ENCODE measurements around the gene ADAMTSL2. TPM values are rescaled to one million over a fixed set of nuclear protein-coding genes. Genes with fewer than 3 reads are reported as not detected.

Gene ADAMTSL2
- 1 to 10 TPM in 10 of 12 donors, not detected in 2; 2.3 to 4.6 (median 2.6) TPM for polyA plus RNA-seq (ENCODE audit: insufficient read length in 12 of 12)
- long read RNA-seq, donor 1, result 0 reads
- long read RNA-seq, donor 2, result 0 reads
- long read RNA-seq, donor 3, result 0 reads
- long read RNA-seq, donor 4, result 0 reads
- long read RNA-seq, donor 5, result 0 reads
- long read RNA-seq, donor 6, full-length matches to known transcripts, result 1 of 1 reads
- long read RNA-seq, donor 6, partial matches to known transcripts, result 0 of 1 reads
- long read RNA-seq, donor 6, other reads (novel, unspliced or antisense), result 0 of 1 reads
- long read RNA-seq, donor 7, result 0 reads
- long read RNA-seq, donor 8, result 0 reads
- long read RNA-seq, donor 9, result 0 reads
- long read RNA-seq, donor 10, result 0 reads
- long read RNA-seq, donor 11, full-length matches to known transcripts, result 1 of 1 reads
- long read RNA-seq, donor 11, partial matches to known transcripts, result 0 of 1 reads
- long read RNA-seq, donor 11, other reads (novel, unspliced or antisense), result 0 of 1 reads

GRCh38 chr9:133534346-133535291 is at the start of gene ADAMTSL2:
Gene ADAMTSL2, plus strand, starts transcription at chr9:133534704. Its CDS starts 2,009 bp downstream, at chr9:133536713.
- peak; percentile 69 for DNase-seq

GRCh38 chr9:133485531-133486260 is 48.8 kb upstream of the ADAMTSL2 start:
- no peak for DNase-seq

- DNase-seq, result no peak
Measured at GRCh38 chr9:133487331-133487725, 47.2 kb upstream of the ADAMTSL2 start.

GRCh38 chr9:133488686-133489252 is 45.7 kb upstream of the ADAMTSL2 start:
- no peak for DNase-seq

GRCh38 chr9:133489253-133490190 is 45.0 kb upstream of the ADAMTSL2 start:
- DNase-seq, result no peak

GRCh38 chr9:133490201-133490681 is 44.3 kb upstream of the ADAMTSL2 start:
- DNase-seq, result no peak

GRCh38 chr9:133490865-133491655 is 43.4 kb upstream of the ADAMTSL2 start:
- no peak for DNase-seq

GRCh38 chr9:133491656-133491925 is 42.9 kb upstream of the ADAMTSL2 start:
- no peak for DNase-seq

- peak; percentile 45 for DNase-seq
Measured at GRCh38 chr9:133492061-133493021, 42.2 kb upstream of the ADAMTSL2 start.

GRCh38 chr9:133493428-133493827 is 41.1 kb upstream of the ADAMTSL2 start:
- DNase-seq, result no peak

- DNase-seq, result no peak
Measured at GRCh38 chr9:133493845-133494540, 40.5 kb upstream of the ADAMTSL2 start.

GRCh38 chr9:133494636-133495326 is 39.7 kb upstream of the ADAMTSL2 start:
- no peak for DNase-seq

GRCh38 chr9:133495327-133496293 is 38.9 kb upstream of the ADAMTSL2 start:
- DNase-seq, result no peak

GRCh38 chr9:133496861-133497842 is 37.4 kb upstream of the ADAMTSL2 start:
- no peak for DNase-seq
